Endometrial microvascular endothelial cells (primary cell): ENCODE measurements around the gene ITPR2. TPM values are rescaled to one million over a fixed set of nuclear protein-coding genes. Genes with fewer than 3 reads are reported as not detected.
"Not testable (repeated sequence)": the region's sequence is repeated elsewhere in the genome, so short reads cannot be mapped to it uniquely, and the experiment has no call there.

ENCODE experiments used
- in situ Hi-C: cut with HindIII; loops from 2 replicates; pipeline ENCODE4 v1.10.0; 2017; ENCODE audit warnings: low sequenced_read_pairs, low pct_unique_long_range_greater_than_20kb; ENCODE audit errors: inconsistent ontology term
- total RNA-seq: library from RNA; depleted of rRNA; stranded (reverse); fragments of >200 nt; gene quantifications from one replicate; pipeline ENCODE4 v1.2.3, GENCODE V29; 2015; ENCODE audit errors: inconsistent ontology term

The ITPR2 gene
- total RNA-seq, 1 donor from 2014 or later, result 34.6 TPM

- in situ Hi-C loops, result no loop called here
Observed at GRCh38 chr12:26530461-26530860, 302.5 kb downstream of the ITPR2 start.

GRCh38 chr12:26528943-26529342, 304.1 kb downstream of the ITPR2 start:
- in situ Hi-C loops, result no loop called here

GRCh38 chr12:26527682-26528081, 305.3 kb downstream of the ITPR2 start:
- in situ Hi-C loops, result no loop called here

- in situ Hi-C loops, result no loop called here
Observed at GRCh38 chr12:26524862-26525465, 308.0 kb downstream of the ITPR2 start.

GRCh38 chr12:26523708-26524150, 309.3 kb downstream of the ITPR2 start:
- in situ Hi-C loops, result no loop called here

GRCh38 chr12:26520869-26521268, 312.1 kb downstream of the ITPR2 start:
- in situ Hi-C loops, result no loop called here

- in situ Hi-C loops, result no loop called here
Observed at GRCh38 chr12:26520109-26520508, 312.9 kb downstream of the ITPR2 start.

GRCh38 chr12:26519462-26519861, 313.5 kb downstream of the ITPR2 start:
- in situ Hi-C loops, result no loop called here

GRCh38 chr12:26517320-26517719, 315.7 kb downstream of the ITPR2 start:
- in situ Hi-C loops, result not testable (repeated sequence)

GRCh38 chr12:26514364-26514763, 318.6 kb downstream of the ITPR2 start:
- in situ Hi-C loops, result no loop called here

- in situ Hi-C loops, result no loop called here
Observed at GRCh38 chr12:26513363-26514043, 319.5 kb downstream of the ITPR2 start.

- in situ Hi-C loops, result no loop called here
Observed at GRCh38 chr12:26512213-26512612, 320.8 kb downstream of the ITPR2 start.

- in situ Hi-C loops, result no loop called here
Observed at GRCh38 chr12:26510354-26510674, 322.7 kb downstream of the ITPR2 start.

- in situ Hi-C loops, result no loop called here
Observed at GRCh38 chr12:26507613-26508012, 325.4 kb downstream of the ITPR2 start.

GRCh38 chr12:26499979-26500640, 332.9 kb downstream of the ITPR2 start:
- in situ Hi-C loops, result no loop called here

- in situ Hi-C loops, result no loop called here
Observed at GRCh38 chr12:26496170-26496569, 336.8 kb downstream of the ITPR2 start.

- in situ Hi-C loops, result no loop called here
Observed at GRCh38 chr12:26493656-26494055, 339.3 kb downstream of the ITPR2 start.

GRCh38 chr12:26492406-26492805, 340.6 kb downstream of the ITPR2 start:
- in situ Hi-C loops, result no loop called here

- in situ Hi-C loops, result no loop called here
Observed at GRCh38 chr12:26489908-26490307, 343.1 kb downstream of the ITPR2 start.

- in situ Hi-C loops, result no loop called here
Observed at GRCh38 chr12:26488351-26488750, 344.6 kb downstream of the ITPR2 start.
